Stimulated activated CD4-positive, alpha-beta T cell treated with anti-CD3 and anti-CD28 coated beads, Interleukin-4, amount 100 ng/mL, for 1 hour (primary cell): Measurements from ENCODE around the gene MTURN.
"Not testable (repeated sequence)": the region's sequence is repeated elsewhere in the genome, so short reads cannot be mapped to it uniquely, and the experiment has no call there.

ENCODE experiments used
- DNase-seq: peaks from one replicate; pipeline ENCODE4 v3.0.0-alpha.2; 2020

The MTURN gene

DNA sequence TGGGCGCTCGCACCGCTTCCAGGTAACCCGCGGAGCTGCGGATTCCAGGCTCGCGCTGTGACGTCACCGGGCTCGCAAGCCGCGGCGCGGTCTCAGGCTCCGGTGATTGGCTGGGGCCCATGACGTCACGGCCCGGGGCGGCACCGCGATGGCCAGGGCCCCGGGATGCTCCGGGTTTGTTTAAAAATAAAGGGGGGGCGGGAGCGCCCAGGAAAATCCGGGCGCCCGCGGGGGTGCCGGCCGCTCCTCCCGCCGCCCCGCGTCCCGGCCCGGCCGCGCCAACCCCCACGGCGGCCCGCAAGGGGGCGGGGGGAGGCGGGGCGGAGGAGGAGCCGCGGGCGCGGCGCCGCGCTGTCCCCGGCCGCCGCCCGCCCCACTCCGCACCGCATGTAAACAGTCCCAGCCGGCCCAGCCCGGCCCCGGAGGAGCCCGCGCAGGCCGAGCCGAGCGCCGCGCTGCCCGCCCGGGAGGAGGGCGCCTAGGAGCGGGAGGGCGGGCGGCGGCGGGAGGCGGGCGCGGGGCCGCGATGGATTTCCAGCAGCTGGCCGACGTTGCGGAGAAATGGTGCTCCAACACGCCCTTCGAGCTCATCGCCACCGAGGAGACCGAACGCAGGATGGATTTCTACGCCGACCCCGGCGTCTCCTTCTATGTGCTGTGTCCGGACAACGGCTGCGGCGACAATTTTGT lies at the start of gene MTURN:
Gene MTURN (plus strand): TSS at position 376 of the 690 bp plus-strand sequence. CDS start 151 bp downstream, at position 527.
- DNase-seq = peak; percentile 86

- DNase-seq = no peak
Observed at GRCh38 chr7:30086529-30086928, 48.3 kb upstream of the MTURN start.

- DNase-seq = no peak
Observed at GRCh38 chr7:30087371-30087770, 47.4 kb upstream of the MTURN start.

- DNase-seq = no peak
Observed at GRCh38 chr7:30088362-30088761, 46.4 kb upstream of the MTURN start.

GRCh38 chr7:30090111-30090510 lies 44.7 kb upstream of the MTURN start:
- no peak for DNase-seq

- DNase-seq = no peak
Observed at GRCh38 chr7:30091491-30091912, 43.3 kb upstream of the MTURN start.

DNA sequence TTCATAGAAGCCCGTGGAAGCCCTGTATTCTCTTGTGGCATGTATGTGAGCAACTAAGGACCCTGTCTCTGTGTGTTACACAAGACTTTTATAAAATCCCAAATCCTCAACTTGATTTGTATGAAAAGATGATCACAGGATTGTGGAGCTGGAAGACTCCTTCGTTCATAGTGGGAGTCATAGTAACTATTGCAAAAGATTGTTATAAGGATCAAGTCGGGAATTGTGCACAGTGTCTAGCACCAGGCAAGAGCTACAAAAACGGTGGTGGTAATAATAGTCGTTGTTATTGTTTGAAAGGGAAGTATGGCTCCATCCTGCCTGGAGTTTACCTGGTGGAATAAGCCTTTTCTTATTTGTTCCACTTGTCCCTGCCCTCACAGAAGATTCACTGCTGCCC lies 42.8 kb upstream of the MTURN start:
- no peak for DNase-seq

GRCh38 chr7:30093420-30093952 lies 41.3 kb upstream of the MTURN start:
- DNase-seq = no peak

DNA sequence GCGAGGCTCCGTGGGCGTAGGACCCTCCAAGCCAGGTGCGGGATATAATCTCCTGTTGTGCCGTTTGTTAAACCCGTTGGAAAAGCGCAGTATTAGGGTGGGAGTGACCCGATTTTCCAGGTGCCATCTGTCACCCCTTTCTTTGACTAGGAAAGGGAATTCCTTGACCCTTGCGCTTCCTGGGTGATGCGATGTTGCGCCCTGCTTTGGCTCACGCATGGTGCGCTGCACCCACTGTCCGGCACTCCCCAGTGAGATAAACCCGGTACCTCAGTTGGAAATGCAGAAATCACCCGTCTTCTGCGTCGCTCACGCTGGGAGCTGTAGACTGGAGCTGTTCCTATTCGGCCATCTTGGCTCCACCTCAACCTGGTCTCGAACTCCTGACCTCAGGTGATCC lies 36.2 kb upstream of the MTURN start:
- not testable (repeated sequence) for DNase-seq

- no peak for DNase-seq
Observed at GRCh38 chr7:30102281-30102680, 32.5 kb upstream of the MTURN start.

DNA sequence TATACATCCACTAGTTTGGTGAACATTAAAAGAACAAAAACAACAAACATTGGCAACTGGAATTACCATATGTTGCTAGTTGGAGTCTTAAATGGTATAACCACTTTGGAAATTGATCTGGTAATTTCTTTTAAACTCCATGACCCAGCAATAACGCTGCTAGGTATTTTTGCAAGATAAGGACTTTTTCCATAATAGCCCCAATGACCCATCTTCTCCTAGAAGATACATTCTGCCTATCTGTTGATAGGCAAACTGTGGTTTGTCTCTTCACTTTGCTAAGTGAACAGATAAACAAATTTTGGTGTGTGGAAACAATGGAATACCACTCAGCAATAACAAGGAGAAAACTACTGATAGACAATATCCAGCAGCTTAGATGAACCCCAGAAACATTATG lies 30.6 kb upstream of the MTURN start:
- no peak for DNase-seq

GRCh38 chr7:30112103-30112713 lies 22.6 kb upstream of the MTURN start:
- DNase-seq = no peak

DNA sequence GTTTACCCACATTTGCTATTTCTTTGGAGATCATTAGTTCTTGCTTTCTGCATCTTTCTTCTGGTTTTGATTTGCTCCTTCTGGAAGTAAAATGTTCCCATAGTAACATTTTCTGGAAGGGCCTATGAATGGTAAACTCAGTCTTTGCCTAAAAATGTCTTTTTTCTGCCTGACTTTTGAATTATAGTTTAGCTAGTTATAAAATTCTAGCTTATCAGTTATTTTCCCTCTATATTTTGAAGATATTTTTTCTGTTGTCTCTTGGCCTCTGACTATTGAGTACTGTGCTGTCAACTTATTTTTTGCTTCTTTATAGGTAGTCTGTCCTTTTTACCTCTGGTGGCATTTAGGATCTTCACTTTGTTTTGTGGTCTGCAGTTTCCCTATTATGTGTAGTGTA lies 21.6 kb upstream of the MTURN start:
- no peak for DNase-seq

GRCh38 chr7:30114536-30115238 lies 20.1 kb upstream of the MTURN start:
- DNase-seq = no peak

GRCh38 chr7:30115709-30116297 lies 19.0 kb upstream of the MTURN start:
- DNase-seq = no peak

DNA sequence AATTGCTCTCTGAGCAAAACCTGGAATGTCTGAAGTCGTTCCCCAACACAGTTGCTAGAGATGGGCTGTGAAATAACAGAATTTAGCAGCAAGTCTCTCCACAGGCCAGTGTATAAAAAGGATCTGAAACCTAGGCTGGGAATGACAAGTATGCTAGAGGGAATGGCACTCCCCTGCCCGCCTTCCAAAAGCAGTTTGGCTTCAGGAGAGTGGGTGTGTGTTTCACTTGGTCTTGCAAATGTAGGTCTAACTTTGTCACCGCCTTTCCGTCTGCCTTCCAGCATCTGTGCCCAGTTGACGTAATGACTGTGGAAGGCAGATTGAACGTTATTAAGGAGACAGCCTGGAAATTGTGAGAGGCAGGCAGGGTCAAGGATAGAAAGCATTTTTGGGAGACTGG lies 18.0 kb upstream of the MTURN start:
- DNase-seq = no peak

DNA sequence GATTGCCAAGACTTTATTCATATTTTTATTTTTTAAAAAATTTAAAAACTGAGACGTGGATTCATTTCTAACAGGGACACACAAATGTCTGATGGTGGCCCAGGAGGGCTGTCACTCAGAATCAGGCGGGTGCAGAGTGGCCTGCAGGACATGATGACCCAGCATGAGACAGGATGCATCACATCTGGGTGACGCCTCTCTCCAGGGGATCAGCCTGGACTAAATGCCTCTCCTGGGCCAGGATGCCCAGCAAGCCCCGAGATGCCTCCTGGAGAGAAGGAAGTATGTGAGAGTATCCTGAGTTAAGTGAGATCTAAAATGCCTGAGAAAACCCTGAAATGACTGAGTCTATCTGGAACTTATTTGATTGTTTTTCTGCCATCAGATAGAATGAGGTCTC lies 16.9 kb upstream of the MTURN start:
- no peak for DNase-seq

DNA sequence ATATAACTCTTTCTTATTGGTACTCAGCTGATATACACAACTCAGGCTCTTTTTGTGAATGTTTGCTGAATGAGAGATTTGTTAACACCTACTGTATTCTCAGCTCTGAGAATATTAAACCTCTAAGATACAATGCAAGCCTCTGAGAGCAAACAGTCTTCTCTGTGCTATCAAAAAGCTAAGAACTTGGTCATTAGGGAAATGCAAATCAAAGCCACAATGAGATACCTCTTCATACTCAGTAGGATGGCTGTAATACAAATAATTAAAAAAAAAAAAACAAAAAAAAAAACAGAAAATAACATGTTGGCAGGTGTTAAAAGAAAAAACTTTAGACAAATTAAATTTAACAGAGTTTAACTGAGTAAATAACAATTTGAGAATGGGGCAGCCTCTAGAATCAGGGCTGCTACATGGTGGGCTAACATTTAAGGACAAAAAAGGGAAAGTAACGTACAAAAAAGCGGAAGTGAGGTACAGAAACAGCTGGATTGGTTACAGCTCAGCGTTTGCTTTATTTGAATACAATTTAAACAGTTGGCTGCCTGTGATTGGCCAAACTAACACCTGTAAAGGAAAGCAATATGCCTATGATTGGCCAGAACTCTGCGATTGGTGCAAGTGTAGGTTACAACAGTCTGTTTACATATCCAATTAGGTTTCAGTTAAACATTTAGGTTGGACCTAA lies 14.8 kb upstream of the MTURN start:
- DNase-seq = no peak

DNA sequence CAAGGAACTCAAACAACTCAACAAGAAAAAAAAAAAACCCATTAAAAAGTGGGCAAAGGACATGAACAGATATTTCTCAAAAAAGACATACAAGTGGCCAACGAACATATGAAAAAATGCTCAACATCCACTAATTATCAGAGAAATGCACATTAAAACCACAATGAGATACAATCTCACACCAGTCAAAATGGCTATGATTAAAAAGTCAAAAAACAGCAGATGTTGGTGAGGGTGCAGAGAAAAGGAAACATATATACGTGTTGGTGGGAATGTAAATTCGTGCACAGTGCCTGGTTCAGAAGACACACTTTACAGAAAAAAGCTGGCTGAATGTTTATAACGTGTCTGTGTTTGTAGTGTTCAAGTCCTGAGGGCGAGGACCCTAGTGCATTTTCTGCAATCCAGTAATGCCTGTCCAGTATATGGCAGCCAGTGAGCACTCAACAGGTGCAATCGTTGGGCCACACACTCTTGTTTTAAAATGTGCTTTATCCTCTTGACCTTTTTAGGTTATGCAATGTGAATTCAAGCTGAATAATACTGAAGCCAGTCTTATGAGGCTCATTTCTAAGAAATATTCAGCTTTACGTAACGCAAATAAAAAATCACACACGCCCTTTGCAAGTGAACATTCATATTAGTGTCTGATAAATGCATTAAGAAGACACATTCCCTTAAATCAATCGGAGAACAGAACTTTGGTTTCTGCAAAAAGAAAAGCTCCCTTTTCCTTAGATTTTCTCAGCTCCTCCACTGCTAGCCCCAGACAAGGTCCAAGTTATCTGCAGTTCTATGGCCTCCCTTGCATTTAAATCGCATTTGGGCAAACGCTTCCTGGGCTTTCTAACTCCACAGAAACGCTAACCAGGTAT lies 813 bp upstream of the MTURN start:
- DNase-seq = no peak

DNA sequence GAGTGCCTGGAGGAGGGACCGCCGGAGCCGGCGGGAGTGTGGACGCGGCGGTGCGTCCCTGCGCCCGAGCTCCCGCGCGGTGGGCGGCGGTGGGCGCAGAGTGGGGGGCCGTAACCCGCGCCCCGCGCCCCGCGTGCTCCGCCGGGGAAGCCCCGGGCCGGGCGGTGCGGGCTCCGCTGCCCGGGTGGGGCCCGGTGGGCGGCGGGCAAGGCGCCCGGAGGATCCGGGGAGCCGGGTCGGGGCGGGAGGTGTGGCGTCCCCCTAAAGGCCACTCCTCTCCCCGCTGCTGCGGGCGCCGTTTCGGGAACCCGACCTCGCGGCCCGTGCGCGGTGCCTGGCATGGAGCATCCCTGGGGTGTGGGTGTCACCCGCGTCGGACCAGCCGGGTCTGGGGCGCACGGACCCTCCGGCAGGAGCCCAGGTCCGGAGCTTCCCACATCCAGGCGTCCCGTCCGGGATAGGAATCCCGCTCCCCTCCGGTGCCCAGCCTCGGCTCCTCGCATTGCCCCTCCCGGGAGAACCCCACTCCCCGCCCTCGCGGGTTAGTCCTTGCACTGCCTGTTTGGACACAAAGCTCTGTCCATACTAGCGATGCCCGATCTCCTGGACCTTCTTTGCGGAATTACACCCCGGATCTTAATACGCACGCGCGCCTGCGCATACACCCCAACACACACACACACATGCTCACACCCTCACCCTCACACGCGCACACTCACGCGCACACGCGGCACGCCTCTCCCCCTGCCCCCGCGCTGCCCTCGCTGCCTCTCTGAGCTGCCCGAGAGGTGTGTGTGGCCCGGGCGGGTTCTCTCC lies 723 bp downstream of the MTURN start:
- peak; percentile 62 for DNase-seq
